ENCODE data around the gene PTGER2. TPM values are rescaled to one million over a fixed set of nuclear protein-coding genes. Genes with fewer than 3 reads are reported as not detected.

Gene PTGER2
- total and polyA plus RNA-seq, 2 of the 8 experiments (the other 6 are each of a cell fraction or from before 2014, with no cell fraction given), result 1.2 TPM

GRCh38 chr14:52267501-52268278 lies 46.4 kb upstream of the PTGER2 start, which contains the start of gene PTGDR (continued):
- no peak for TF ChIP-seq E2F6 (IDR thresholded peaks at IDR 0.05)
- TF ChIP-seq SRF (IDR thresholded peaks at IDR 0.05; ENCODE audit: low read depth, low read length), result no peak
- TF ChIP-seq POLR2A (IDR thresholded peaks at IDR 0.05; ENCODE audit: control extremely low read depth in 1 of 2, low read depth in 2 of 2, low read length in 2 of 2), result no peak
- TF ChIP-seq GTF2F1 (IDR thresholded peaks at IDR 0.05; ENCODE audit: borderline replicate concordance, low read depth, low read length), result no peak
- TF ChIP-seq HDAC6 (IDR thresholded peaks at IDR 0.05; ENCODE audit: low read depth, low read length), result no peak
- TF ChIP-seq TCF12 (IDR thresholded peaks at IDR 0.05; ENCODE audit: low read depth, low read length), result no peak
- peak; percentile 47 for TF ChIP-seq MAX (IDR thresholded peaks at IDR 0.05)
- TF ChIP-seq KDM4A (IDR thresholded peaks at IDR 0.05; ENCODE audit: low read depth, low read length, severe bottlenecking), result peak; percentile 99
- TF ChIP-seq CBX8 (IDR thresholded peaks at IDR 0.05; ENCODE audit: borderline replicate concordance, low read depth, low read length), result no peak
- TF ChIP-seq JUN (IDR thresholded peaks at IDR 0.05; ENCODE audit: low read depth, low read length), result no peak
- no peak for TF ChIP-seq SIRT6 (IDR thresholded peaks at IDR 0.05; ENCODE audit: low read length)
- TF ChIP-seq KDM5A (IDR thresholded peaks at IDR 0.05; ENCODE audit: low read length), result no peak
- TF ChIP-seq CTBP2 (IDR thresholded peaks at IDR 0.05; ENCODE audit: borderline replicate concordance, insufficient read depth, insufficient read length, low read length), result no peak
- TF ChIP-seq TBP (IDR thresholded peaks at IDR 0.05; ENCODE audit: low read depth, low read length), result no peak
- TF ChIP-seq RAD21 (IDR thresholded peaks at IDR 0.05 in 1 of 2, conservative IDR thresholded peaks at IDR 0.05 in 1 of 2; ENCODE audit: low read depth in 2 of 2, low read length in 2 of 2), result no peak
- no peak for TF ChIP-seq CHD2 (IDR thresholded peaks at IDR 0.05; ENCODE audit: low read length)
- no peak for TF ChIP-seq BACH1 (IDR thresholded peaks at IDR 0.05; ENCODE audit: low read length)
- no peak for TF ChIP-seq EGR1 (IDR thresholded peaks at IDR 0.05; ENCODE audit: borderline replicate concordance, low read depth, low read length)
- no peak for TF ChIP-seq POLR2AphosphoS5 (IDR thresholded peaks at IDR 0.05; ENCODE audit: low read depth, low read length)
- TF ChIP-seq BRCA1 (IDR thresholded peaks at IDR 0.05; ENCODE audit: low read depth, low read length), result no peak
